H54 (cell line): ENCODE data around the gene HDAC9.
"Not testable (repeated sequence)": the region's sequence is repeated elsewhere in the genome, so short reads cannot be mapped to it uniquely, and the experiment has no call there.

Experiments used
- DNase-seq: peaks from one replicate; pipeline ENCODE4 v3.0.0; 2011; ENCODE audit warnings: low spot score, mixed read lengths; ENCODE audit not compliant: insufficient read length
- FAIRE-seq: peaks from 3 replicates; lab custom pipeline; 2011; peaks lifted over from hg19 to GRCh38; lab: Jason Lieb, UNC
- POLR2A ChIP-seq: IDR thresholded peaks from 2 replicates; pipeline ENCODE4 v1.6.1; 2011; ENCODE audit warnings: low read depth, mild to moderate bottlenecking, low read length

The HDAC9 gene

DNA sequence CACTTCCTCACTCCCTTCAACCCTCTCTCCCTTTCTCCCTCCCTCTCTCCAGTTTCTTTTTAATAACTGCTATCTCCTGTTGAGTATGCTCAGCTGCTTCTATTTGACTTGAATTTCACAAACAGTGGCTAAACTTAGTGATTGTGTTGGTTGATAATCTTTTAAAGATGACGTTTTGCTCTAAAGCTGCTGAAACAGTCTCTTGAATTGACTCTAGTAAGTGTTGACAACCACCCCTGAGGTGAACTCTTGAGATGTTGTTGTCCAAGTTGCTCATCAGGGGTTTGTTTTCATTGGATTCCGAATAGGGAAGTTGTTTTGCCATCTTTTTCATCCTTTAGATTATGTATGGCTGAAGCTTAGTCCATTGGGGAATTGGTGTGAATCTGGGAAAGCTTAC is 445.7 kb downstream of the HDAC9 start:
- FAIRE-seq, result peak; percentile 87
- DNase-seq, result no peak
- no peak for TF ChIP-seq POLR2A

DNA sequence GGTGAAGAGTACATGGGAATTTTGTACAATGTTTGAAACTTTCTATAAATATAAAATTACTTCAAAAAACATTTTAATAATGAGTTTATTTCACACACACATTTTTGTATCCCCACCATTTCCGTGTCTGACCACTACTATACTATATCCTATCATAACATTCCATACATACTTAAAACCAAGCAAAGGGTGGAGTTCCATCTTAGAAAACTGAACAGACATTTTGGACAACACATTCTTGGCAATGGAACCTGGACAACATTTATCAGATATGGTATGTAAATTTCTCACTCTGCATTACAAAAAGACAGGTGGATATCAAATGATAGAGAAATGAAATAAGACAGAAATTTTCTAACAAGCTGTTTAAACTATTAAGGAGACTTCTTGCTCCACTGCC is 453.0 kb downstream of the HDAC9 start:
- TF ChIP-seq POLR2A, result no peak
- DNase-seq, result no peak
- FAIRE-seq, result peak; percentile 79

- FAIRE-seq, result no peak
- no peak for TF ChIP-seq POLR2A
- DNase-seq, result no peak
These were observed 457.3 kb downstream of the HDAC9 start for GRCh38 chr7:18952846-18953245.

- DNase-seq (no peak), FAIRE-seq (peak; percentile 81)
- TF ChIP-seq POLR2A, result no peak
These were observed 463.1 kb downstream of the HDAC9 start for GRCh38 chr7:18958627-18959026.

GRCh38 chr7:18960725-18961124 is 465.2 kb downstream of the HDAC9 start:
- no peak for TF ChIP-seq POLR2A
- DNase-seq (no peak), FAIRE-seq (no peak)

DNA sequence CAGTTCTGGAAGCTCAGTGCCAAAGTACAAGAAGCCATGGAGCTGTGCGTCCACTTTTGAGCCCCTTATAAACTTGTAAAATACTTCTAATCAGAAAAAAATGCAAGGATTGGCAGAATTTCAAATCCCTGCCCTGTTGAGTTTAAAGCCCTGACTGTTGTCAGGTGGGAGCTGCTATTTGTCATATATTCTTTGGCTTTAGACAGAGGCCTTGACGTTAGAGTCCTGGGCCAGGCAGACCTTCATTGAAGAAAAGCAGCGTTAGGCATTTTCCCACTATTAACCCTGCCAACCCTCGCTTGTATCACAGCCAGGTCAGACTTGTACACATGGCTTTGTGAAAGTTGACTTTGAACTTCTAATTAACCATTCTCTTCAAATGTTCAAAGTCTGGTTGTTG is 466.5 kb downstream of the HDAC9 start:
- DNase-seq (no peak), FAIRE-seq (no peak)
- no peak for TF ChIP-seq POLR2A

- DNase-seq, result no peak
- FAIRE-seq, result no peak
- TF ChIP-seq POLR2A, result no peak
These were observed 470.1 kb downstream of the HDAC9 start for GRCh38 chr7:18965657-18966056.

- not testable (repeated sequence) for DNase-seq, FAIRE-seq
These were observed 472.2 kb downstream of the HDAC9 start for GRCh38 chr7:18967755-18968154.

GRCh38 chr7:18971839-18972238 is 476.3 kb downstream of the HDAC9 start:
- no peak for TF ChIP-seq POLR2A
- DNase-seq, result no peak
- no peak for FAIRE-seq

DNA sequence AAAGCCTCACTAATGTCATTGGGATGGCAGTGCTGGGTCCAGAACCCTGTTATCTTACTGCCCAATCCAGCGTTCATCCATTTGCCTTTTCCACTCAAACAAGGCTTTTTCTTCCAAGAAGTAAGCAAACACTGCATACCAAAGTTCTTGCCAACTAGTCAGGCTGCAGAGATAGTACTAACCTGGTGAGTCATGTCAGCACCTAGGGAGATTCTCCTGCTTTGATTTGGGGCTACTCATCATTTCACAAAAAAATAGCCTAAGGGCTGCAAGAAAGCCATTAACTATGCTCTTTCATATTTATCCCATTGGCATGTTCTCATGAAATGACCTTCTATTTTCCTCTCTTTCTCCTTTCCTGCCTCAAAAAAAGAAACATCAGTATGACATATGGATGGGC is 479.3 kb downstream of the HDAC9 start:
- peak; percentile 77 for FAIRE-seq

GRCh38 chr7:18975276-18975675 is 479.7 kb downstream of the HDAC9 start:
- no peak for TF ChIP-seq POLR2A
- DNase-seq (no peak), FAIRE-seq (no peak)

More for the DNA sequence above, 479.3 kb downstream of the HDAC9 start:
- no peak for TF ChIP-seq POLR2A
- no peak for DNase-seq

GRCh38 chr7:18975689-18976280 is 480.2 kb downstream of the HDAC9 start:
- FAIRE-seq (no peak), DNase-seq (no peak)
- no peak for TF ChIP-seq POLR2A

- DNase-seq, result no peak
- FAIRE-seq, result no peak
- no peak for TF ChIP-seq POLR2A
These were observed 481.3 kb downstream of the HDAC9 start for GRCh38 chr7:18976715-18977471.

GRCh38 chr7:18978108-18978495 is 482.6 kb downstream of the HDAC9 start:
- no peak for TF ChIP-seq POLR2A
- FAIRE-seq (peak; percentile 95), DNase-seq (peak; percentile 55)

GRCh38 chr7:18990700-18991099 is 495.2 kb downstream of the HDAC9 start:
- not testable (repeated sequence) for FAIRE-seq, DNase-seq
